Aorta (tissue), 5 donors: ENCODE results near the gene VPS52. TPM values are rescaled to one million over a fixed set of nuclear protein-coding genes. Genes with fewer than 3 reads are reported as not detected.
A peak's percentile ranks its signal among the peaks of the same experiment; 100 is the strongest.

ENCODE experiments used
- ATAC-seq: fragments of 200-7000 bp; cut with Tn5 transposase; one replicate; pipeline ENCODE4 v1.9.1; 2022; ENCODE audit warnings: moderate library complexity; ENCODE audit not compliant: low FRiP score
- DNase-seq, 2 donors: peaks; one replicate each; pipeline ENCODE4 v3.0.0-alpha.2; 2020
- H3K27ac ChIP-seq, 2 donors: one replicate each; pipeline ENCODE4 v1.5.1; 2013; ENCODE audit warnings: low read length in 2 of 2, mild to moderate bottlenecking in 2 of 2, moderate library complexity in 2 of 2, control low read depth in 1 of 2, inconsistent platforms in 1 of 2, low read depth in 1 of 2
- H3K27me3 ChIP-seq, 2 donors: one replicate each; pipeline ENCODE4 v1.6.1; 2013; ENCODE audit warnings: control low read depth in 1 of 2, low read length in 1 of 2, mild to moderate bottlenecking in 1 of 2, moderate library complexity in 1 of 2; ENCODE audit not compliant: insufficient read depth in 2 of 2, control insufficient read depth in 1 of 2
- H3K36me3 ChIP-seq, 2 donors: one replicate each; pipeline ENCODE4 v1.6.1; 2013; ENCODE audit warnings: control low read depth in 1 of 2, low read length in 1 of 2, mild to moderate bottlenecking in 1 of 2; ENCODE audit not compliant: insufficient read depth in 2 of 2, control insufficient read depth in 1 of 2
- H3K4me1 ChIP-seq, 2 donors: one replicate each; pipeline ENCODE4 v1.6.1; 2013; ENCODE audit warnings: low read length in 2 of 2, control low read depth in 1 of 2, mild to moderate bottlenecking in 1 of 2, moderate library complexity in 1 of 2; ENCODE audit not compliant: insufficient read depth in 2 of 2, control insufficient read depth in 1 of 2
- H3K4me3 ChIP-seq, 2 donors: one replicate each; pipeline ENCODE4 v1.5.1; 2013; ENCODE audit warnings: low read length in 2 of 2, control low read depth in 1 of 2, mild to moderate bottlenecking in 1 of 2
- H3K9me3 ChIP-seq: one replicate; pipeline ENCODE4 v1.6.1; 2013; ENCODE audit warnings: mild to moderate bottlenecking, low read length; ENCODE audit not compliant: control insufficient read depth
- WGBS, 2 donors: extraction: QIAGEN DNeasy Blood & Tissue Kit; methylation state at CpG; one replicate each; pipeline ENCODE4 v1.1.7; 2013; 5-methylcytosine and 5-hydroxymethylcytosine counted together
- intact Hi-C, 2 donors: fragments of 100-400 bp; cut with DNase I; formaldehyde crosslinking; loops; one replicate each; pipeline versions ENCODE4 v1.14.2 to v1.15.0; 2022
- polyA plus RNA-seq, 2 donors: library from polyadenylated mRNA; stranded (reverse); fragments of 200-250 nt; gene quantifications; one replicate each; pipeline ENCODE4 v1.2.3, GENCODE V29; 2013
- total RNA-seq, 2 donors: library from RNA; stranded (reverse); fragmentation: NEBNext Ultra II Directional; extraction: Animal tissue kit (Norgen Biotek cat#: 25700); gene quantifications; one replicate each; pipeline ENCODE4 v1.2.1, GENCODE V29; 2021
- donor health status: healthy with polysubstance abuse.
- donor health status: Bipolar disorder and iron deficiency.
- donor health status: DM: no; HTN: no; CAD: no.
- donor health status: DM: no; HTN: no; CAD: no.
- donor health status: DM: yes; HTN: yes; CAD: no.

The VPS52 gene
- total and polyA plus RNA-seq, 4 donors = 16.0 to 66.6 (median 41.8) TPM

GRCh38 chr6:33297406-33297955 is 25.8 kb upstream of the VPS52 start:
- DNase-seq (no peak), ATAC-seq (no peak)
- Histone ChIP-seq H3K4me1 (no peaks in the 10 kb centered on the region), H3K36me3 (no peaks in the 10 kb centered on the region), H3K4me3 (peak overlapping the region; percentile 66 to 75), H3K27me3 (no peaks in the 10 kb centered on the region), H3K27ac (peak overlapping the region in 1 of 2 donors; percentile 34), H3K9me3 (no peaks in the 10 kb centered on the region)
- WGBS, 2 donors = 8 to 11% methylated on average over 15 to 16 of the region's 16 CpGs
- intact Hi-C loops = no loop called here

- H3K4me1 ChIP-seq = no peaks in the 10 kb centered on the region
- H3K4me3 ChIP-seq = no peak overlapping the region
- H3K9me3 ChIP-seq = no peaks in the 10 kb centered on the region
- ATAC-seq (no peak), DNase-seq (no peak)
- intact Hi-C loops = no loop called here
- no peaks in the 10 kb centered on the region for H3K27me3 ChIP-seq
- 69 to 74% methylated on average over 12 of the region's 12 CpGs for WGBS, 2 donors
- H3K27ac ChIP-seq = peak overlapping the region in 1 of 2 donors; percentile 34
- no peaks in the 10 kb centered on the region for H3K36me3 ChIP-seq
Observed at GRCh38 chr6:33296797-33297405, 25.2 kb upstream of the VPS52 start.

GRCh38 chr6:33295621-33296369 is 24.1 kb upstream of the VPS52 start:
- H3K36me3 ChIP-seq = no peaks in the 10 kb centered on the region
- no peaks in the 10 kb centered on the region for H3K27me3 ChIP-seq
- 82 to 84% methylated on average over 14 to 15 of the region's 15 CpGs for WGBS, 2 donors
- no peak for ATAC-seq
- intact Hi-C loops = no loop called here
- no peak for DNase-seq
- no peaks in the 10 kb centered on the region for H3K4me1 ChIP-seq
- H3K4me3 ChIP-seq = no peak overlapping the region
- H3K9me3 ChIP-seq = no peaks in the 10 kb centered on the region
- H3K27ac ChIP-seq = no peak overlapping the region

- H3K9me3 ChIP-seq = no peaks in the 10 kb centered on the region
- no peaks in the 10 kb centered on the region for H3K27me3 ChIP-seq
- H3K4me3 ChIP-seq = no peak overlapping the region
- no peaks in the 10 kb centered on the region for H3K36me3 ChIP-seq
- 66 to 72% methylated on average over 10 of the region's 10 CpGs for WGBS, 2 donors
- intact Hi-C loops = no loop called here
- DNase-seq (peak in 1 of 2 donors; percentile 26), ATAC-seq (no peak)
- no peak overlapping the region for H3K27ac ChIP-seq
- H3K4me1 ChIP-seq = no peaks in the 10 kb centered on the region
Observed at GRCh38 chr6:33294086-33294823, 22.6 kb upstream of the VPS52 start.

- intact Hi-C loops = no loop called here
- WGBS, 2 donors = 82% methylated on average over 16 of the region's 16 CpGs
- H3K9me3 ChIP-seq = no peaks in the 10 kb centered on the region
- ATAC-seq = no peak
- H3K4me3 ChIP-seq = no peak overlapping the region
- no peaks in the 10 kb centered on the region for H3K4me1 ChIP-seq
- DNase-seq = no peak
- H3K27ac ChIP-seq = no peak overlapping the region
- H3K36me3 ChIP-seq = no peaks in the 10 kb centered on the region
- H3K27me3 ChIP-seq = no peaks in the 10 kb centered on the region
Observed at GRCh38 chr6:33292996-33293682, 21.5 kb upstream of the VPS52 start.

GRCh38 chr6:33290459-33290858 is 18.8 kb upstream of the VPS52 start:
- ATAC-seq = no peak
- Histone ChIP-seq H3K36me3 (no peaks in the 10 kb centered on the region), H3K9me3 (no peaks in the 10 kb centered on the region), H3K4me1 (no peaks in the 10 kb centered on the region), H3K27me3 (no peaks in the 10 kb centered on the region), H3K27ac (no peak overlapping the region), H3K4me3 (no peak overlapping the region)
- WGBS, 2 donors = 69% methylated on average over 7 of the region's 7 CpGs
- intact Hi-C loops = no loop called here
- no peak for DNase-seq

- Histone ChIP-seq H3K4me3 (peak overlapping the region; percentile 37 to 74), H3K4me1 (no peaks in the 10 kb centered on the region), H3K9me3 (no peaks in the 10 kb centered on the region), H3K27ac (peak overlapping the region in 1 of 2 donors; percentile 55), H3K27me3 (no peaks in the 10 kb centered on the region), H3K36me3 (no peaks in the 10 kb centered on the region)
- DNase-seq (no peak), ATAC-seq (peak; percentile 2)
- WGBS, 2 donors = 3% methylated on average over 14 of the region's 14 CpGs
- intact Hi-C loops = no loop called here
Observed at GRCh38 chr6:33289784-33290315, 18.2 kb upstream of the VPS52 start.
